ENCODE data around the gene BCAS2. TPM values are rescaled to one million over a fixed set of nuclear protein-coding genes. Genes with fewer than 3 reads are reported as not detected.
A peak's percentile ranks its signal among the peaks of the same experiment; 100 is the strongest.

BCAS2 gene
- total RNA-seq = 39.3 to 39.5 TPM (median 39.4 TPM) in 3 replicates

DNA sequence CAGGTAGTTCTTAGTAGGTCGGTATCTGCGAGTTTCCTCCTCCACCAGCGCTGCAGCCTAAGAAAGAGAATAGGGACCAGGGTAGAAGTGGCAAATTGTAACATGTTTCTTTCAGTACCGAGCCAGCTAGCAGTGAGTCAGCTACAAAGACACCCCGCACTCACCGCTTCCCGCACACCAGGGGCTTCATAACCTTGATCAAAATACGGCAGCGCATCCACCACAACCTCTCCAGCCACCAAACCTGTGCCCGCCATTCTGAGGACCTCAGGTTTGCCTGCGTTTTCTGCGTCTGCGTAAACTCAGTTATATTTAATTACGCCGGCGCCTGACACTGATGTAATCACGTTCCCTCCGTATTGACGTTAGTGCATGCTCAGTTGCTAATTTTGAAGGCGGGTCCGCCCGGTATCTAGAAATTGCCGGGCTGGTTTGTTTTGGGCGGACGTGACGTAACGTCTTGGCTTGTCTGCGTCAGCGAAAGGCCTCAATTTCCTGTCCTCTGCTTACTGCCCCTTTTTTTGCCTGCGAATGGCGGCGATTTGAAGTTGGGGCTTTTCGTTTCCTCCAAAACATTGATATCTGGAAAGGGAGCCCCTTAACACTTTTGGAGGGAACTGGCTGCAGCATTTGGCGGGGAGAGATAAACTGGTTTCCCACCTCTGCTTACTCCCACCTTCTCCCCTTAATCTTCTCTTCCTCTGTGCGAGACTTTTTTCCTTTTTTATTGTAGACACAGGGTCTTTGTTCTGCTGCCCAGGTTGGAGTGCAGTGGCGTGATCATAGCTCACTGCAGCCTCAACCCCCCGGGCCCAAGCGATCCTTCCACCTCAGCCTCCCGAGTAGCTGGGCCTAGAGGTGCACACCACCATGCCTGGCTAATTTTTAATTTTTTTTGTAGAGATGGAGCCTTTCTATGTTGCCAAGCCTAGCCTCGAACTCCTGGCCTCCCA, at the start of gene BCAS2:
TSS of gene BCAS2 (minus strand) at position 281 of the 953 bp plus-strand sequence. CDS start at position 257, 24 bp downstream.
- H3K4me3 Mint-ChIP-seq = peak within 1 kb of the TSS; percentile 95
- peak within 1 kb of the TSS; percentile 98 for H3K27ac Mint-ChIP-seq
- no peaks in the 10 kb centered on the region for H3K27me3 Mint-ChIP-seq (ENCODE audit: low read depth)
- peaks cover 24% of the 10 kb centered on the region for H3K4me1 Mint-ChIP-seq
- DNase-seq (ENCODE audit: low spot score in 2 of 2, unreplicated experiment in 2 of 2) = peak; percentile 79 to 92
- TF ChIP-seq, protein P1, sequence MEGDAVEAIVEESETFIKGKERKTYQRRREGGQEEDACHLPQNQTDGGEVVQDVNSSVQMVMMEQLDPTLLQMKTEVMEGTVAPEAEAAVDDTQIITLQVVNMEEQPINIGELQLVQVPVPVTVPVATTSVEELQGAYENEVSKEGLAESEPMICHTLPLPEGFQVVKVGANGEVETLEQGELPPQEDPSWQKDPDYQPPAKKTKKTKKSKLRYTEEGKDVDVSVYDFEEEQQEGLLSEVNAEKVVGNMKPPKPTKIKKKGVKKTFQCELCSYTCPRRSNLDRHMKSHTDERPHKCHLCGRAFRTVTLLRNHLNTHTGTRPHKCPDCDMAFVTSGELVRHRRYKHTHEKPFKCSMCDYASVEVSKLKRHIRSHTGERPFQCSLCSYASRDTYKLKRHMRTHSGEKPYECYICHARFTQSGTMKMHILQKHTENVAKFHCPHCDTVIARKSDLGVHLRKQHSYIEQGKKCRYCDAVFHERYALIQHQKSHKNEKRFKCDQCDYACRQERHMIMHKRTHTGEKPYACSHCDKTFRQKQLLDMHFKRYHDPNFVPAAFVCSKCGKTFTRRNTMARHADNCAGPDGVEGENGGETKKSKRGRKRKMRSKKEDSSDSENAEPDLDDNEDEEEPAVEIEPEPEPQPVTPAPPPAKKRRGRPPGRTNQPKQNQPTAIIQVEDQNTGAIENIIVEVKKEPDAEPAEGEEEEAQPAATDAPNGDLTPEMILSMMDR (IDR thresholded peaks at IDR 0.05; ENCODE audit: unreplicated experiment) = no peak
- no peaks in the 10 kb centered on the region for H3K9me3 Mint-ChIP-seq
- H3K36me3 Mint-ChIP-seq = peaks cover 10% of the 10 kb centered on the region

DNA sequence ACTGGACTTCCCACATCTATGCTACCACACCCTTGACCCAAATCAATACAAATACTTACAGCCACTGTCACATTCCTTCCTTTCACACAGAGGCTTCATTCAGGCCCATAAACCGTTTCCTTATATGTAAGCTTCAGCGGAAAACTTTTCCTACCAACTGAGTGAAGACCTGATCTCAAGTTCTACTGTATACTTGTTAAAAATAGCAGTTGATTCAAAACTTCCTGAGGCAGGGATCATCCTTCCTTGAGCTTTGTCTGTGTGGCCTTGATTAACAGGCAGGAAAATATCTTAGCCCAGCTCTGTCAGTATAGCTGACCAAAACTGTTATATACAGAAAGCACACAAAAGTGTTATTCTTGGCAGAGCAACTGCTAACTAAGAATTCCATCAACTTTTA, 45.7 kb upstream of the BCAS2 start:
- Mint-ChIP-seq H3K4me1 (no peaks in the 10 kb centered on the region), H3K4me3 (no peak overlapping the region), H3K36me3 (no peaks in the 10 kb centered on the region), H3K27ac (no peak overlapping the region), H3K27me3 (ENCODE audit: low read depth) (peaks cover 6% of the 10 kb centered on the region), H3K9me3 (no peaks in the 10 kb centered on the region)
- TF ChIP-seq, protein P1 (IDR thresholded peaks at IDR 0.05; ENCODE audit: unreplicated experiment) = no peak
- DNase-seq (ENCODE audit: low spot score in 2 of 2, unreplicated experiment in 2 of 2) = no peak

DNA sequence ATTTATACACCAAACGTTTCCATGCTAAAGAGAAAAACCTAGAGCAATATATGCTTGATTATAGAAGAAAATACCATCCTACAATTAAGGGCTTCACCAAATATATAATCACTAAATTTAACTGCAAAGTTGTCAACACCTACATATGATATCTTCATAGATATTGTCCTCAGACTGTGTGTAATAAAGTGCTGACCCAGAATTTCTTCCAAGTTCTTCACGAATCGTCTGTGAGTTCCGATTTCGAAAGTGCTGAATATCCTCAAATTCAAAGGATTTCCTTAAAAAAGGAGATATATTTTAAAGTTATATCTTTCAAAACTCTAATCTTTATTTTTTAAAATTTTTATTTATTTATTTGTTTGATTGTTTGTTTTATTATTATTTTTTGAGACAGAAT, 41.9 kb upstream of the BCAS2 start:
- DNase-seq (ENCODE audit: low spot score in 2 of 2, unreplicated experiment in 2 of 2) = no peak
- Mint-ChIP-seq H3K4me3 (no peak overlapping the region), H3K27me3 (ENCODE audit: low read depth) (no peaks in the 10 kb centered on the region), H3K36me3 (no peaks in the 10 kb centered on the region), H3K9me3 (no peaks in the 10 kb centered on the region), H3K27ac (no peak overlapping the region), H3K4me1 (no peaks in the 10 kb centered on the region)
- TF ChIP-seq, protein P1 (IDR thresholded peaks at IDR 0.05; ENCODE audit: unreplicated experiment) = no peak

DNA sequence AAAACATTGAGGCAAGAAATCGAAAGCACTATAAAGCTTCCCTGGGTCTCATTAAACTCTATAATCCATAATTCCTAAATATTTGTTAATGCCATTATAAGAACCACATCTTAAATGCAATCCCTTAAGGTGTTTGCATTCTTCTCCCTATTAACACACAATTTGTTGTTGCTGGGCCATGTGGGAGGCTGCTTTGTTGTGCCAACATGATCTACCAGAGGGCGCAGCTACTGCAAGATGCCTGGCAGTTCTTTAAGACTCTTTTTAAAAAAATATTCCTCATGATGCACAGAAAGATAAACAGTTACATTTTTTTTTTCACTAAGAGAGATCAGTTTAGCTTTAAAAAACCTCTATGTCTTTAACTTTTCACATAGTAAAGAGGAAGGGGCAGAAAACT, 39.0 kb upstream of the BCAS2 start:
- TF ChIP-seq, protein P1 (IDR thresholded peaks at IDR 0.05; ENCODE audit: unreplicated experiment) = no peak
- Mint-ChIP-seq H3K4me1 (peaks cover under 1% of the 10 kb centered on the region), H3K27me3 (ENCODE audit: low read depth) (no peaks in the 10 kb centered on the region), H3K4me3 (no peak overlapping the region), H3K27ac (no peak overlapping the region), H3K9me3 (peaks cover under 1% of the 10 kb centered on the region), H3K36me3 (peaks cover 2% of the 10 kb centered on the region)
- DNase-seq (ENCODE audit: low spot score in 2 of 2, unreplicated experiment in 2 of 2) = no peak

DNA sequence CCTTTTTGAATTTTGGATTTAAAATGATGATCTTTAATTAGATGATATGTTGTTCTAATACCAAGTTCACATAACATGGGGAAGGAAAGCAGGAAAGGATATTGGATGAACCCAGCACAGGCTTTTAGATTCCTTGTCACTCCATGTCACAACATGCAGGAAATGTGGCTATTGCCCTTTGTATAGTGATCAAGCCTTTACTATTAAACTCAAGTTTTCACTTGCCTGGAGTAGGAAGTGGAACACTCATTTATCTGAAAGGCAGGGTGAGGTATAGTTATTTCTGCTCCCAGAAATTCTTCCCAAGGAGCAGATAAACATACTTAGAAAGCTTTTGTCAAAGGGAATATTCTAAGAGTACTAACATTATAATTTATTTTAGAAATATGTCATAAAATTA, 37.2 kb upstream of the BCAS2 start:
- TF ChIP-seq, protein P1 (IDR thresholded peaks at IDR 0.05; ENCODE audit: unreplicated experiment) = no peak
- peaks cover 5% of the 10 kb centered on the region for H3K4me1 Mint-ChIP-seq
- peaks cover 3% of the 10 kb centered on the region for H3K9me3 Mint-ChIP-seq
- H3K4me3 Mint-ChIP-seq = no peak overlapping the region
- H3K27me3 Mint-ChIP-seq (ENCODE audit: low read depth) = no peaks in the 10 kb centered on the region
- H3K36me3 Mint-ChIP-seq = peaks cover 2% of the 10 kb centered on the region
- no peak overlapping the region for H3K27ac Mint-ChIP-seq
- no peak for DNase-seq (ENCODE audit: low spot score in 2 of 2, unreplicated experiment in 2 of 2)

All from mesothelial cell of epicardium (in vitro differentiated cells).